ENCODE results near the gene TOE1. TPM values are rescaled to one million over a fixed set of nuclear protein-coding genes. Genes with fewer than 3 reads are reported as not detected.

TOE1 gene
- total and polyA plus RNA-seq, 8 donors: 0.87 to 31.5 (median 8.1) TPM

GRCh38 chr1:45375104-45376090 lies 35.4 kb downstream of the TOE1 start:
- intact Hi-C loops (cut with DNase I; ENCODE audit: low total_unique reads): no loop called here
- Histone ChIP-seq H3K27ac (peak overlapping the region in 1 of 5 donors; percentile 0), H3K27me3 (no peaks in the 10 kb centered on the region), H3K36me3 (no peaks in the 10 kb centered on the region), H3K9me3 (no peaks in the 10 kb centered on the region), H3K4me3 (no peak overlapping the region), H3K4me1 (peaks cover 0 to 34% (median 18%) of the 10 kb centered on the region in 4 donors)
- TF ChIP-seq POLR2AphosphoS5 (IDR thresholded peaks at IDR 0.05) (no peak), CTCF (IDR thresholded peaks at IDR 0.05) (no peak), POLR2A (IDR thresholded peaks at IDR 0.05) (no peak), EP300 (IDR thresholded peaks at IDR 0.05) (no peak)
- 47 to 58% (median 55%) methylated on average over 3 of the region's 3 CpGs for WGBS, 5 donors
- peak in 1 of 2 donors; percentile 21 for DNase-seq

DNA sequence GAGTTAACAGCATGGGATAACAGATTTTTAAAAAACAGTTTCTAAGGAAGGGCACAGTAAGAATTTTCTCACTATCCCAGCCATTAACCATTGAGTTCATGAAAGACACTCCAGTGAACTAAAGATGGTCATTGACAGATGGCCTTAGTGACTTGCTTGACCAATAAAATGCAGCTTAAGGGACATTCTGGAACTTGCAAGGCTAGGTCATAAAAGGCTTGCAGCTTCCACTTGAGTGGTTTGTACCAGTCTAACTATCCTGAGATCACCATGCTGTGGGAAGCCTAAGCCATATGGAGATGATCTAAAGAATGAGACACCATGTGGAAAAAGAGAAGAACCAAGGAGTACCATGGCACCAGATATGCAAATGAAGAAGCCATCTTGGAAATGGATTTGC lies 38.2 kb downstream of the TOE1 start:
- no peak for TF ChIP-seq CTCF (IDR thresholded peaks at IDR 0.05)
- H3K4me3 ChIP-seq: no peak overlapping the region
- H3K4me1 ChIP-seq: peaks cover 0 to 32% (median 18%) of the 10 kb centered on the region in 4 donors
- H3K36me3 ChIP-seq: no peaks in the 10 kb centered on the region
- intact Hi-C loops (cut with DNase I; ENCODE audit: low total_unique reads): no loop called here
- H3K27ac ChIP-seq: no peak overlapping the region
- DNase-seq: no peak
- no peaks in the 10 kb centered on the region for H3K9me3 ChIP-seq
- H3K27me3 ChIP-seq: no peaks in the 10 kb centered on the region

DNA sequence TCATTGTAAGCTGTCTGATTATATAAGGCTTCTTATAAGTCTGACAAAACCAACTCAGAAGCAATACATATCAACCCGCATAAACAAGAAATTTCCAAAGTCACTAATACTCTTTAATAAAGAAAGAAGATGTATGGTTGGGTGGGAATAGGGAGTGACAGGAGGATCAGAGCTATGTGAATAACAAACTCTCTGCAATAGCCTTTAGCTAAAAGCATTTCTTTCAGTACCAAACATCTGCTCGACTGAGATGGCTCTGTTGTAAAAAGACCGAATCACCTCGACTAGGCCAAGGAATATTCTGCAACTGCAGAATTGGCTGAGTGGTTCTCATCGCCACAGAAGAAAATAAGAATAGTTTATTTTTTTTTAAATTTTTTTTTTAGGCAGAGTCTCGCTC lies 39.6 kb downstream of the TOE1 start:
- Histone ChIP-seq H3K9me3 (no peaks in the 10 kb centered on the region), H3K27ac (no peak overlapping the region), H3K4me1 (peaks cover 0 to 19% (median 11%) of the 10 kb centered on the region in 4 donors), H3K36me3 (no peaks in the 10 kb centered on the region), H3K4me3 (no peak overlapping the region), H3K27me3 (no peaks in the 10 kb centered on the region)
- intact Hi-C loops (cut with DNase I; ENCODE audit: low total_unique reads): no loop called here
- TF ChIP-seq CTCF (IDR thresholded peaks at IDR 0.05): no peak
- TF ChIP-seq POLR2AphosphoS5 (IDR thresholded peaks at IDR 0.05): no peak
- no peak for TF ChIP-seq POLR2A (IDR thresholded peaks at IDR 0.05)
- 92 to 98% (median 93%) methylated on average over 6 of the region's 6 CpGs for WGBS, 5 donors
- no peak for DNase-seq

GRCh38 chr1:45380125-45380524 lies 40.2 kb downstream of the TOE1 start:
- intact Hi-C loops (cut with DNase I; ENCODE audit: low total_unique reads): no loop called here
- Histone ChIP-seq H3K4me3 (no peak overlapping the region), H3K9me3 (no peaks in the 10 kb centered on the region), H3K27ac (no peak overlapping the region), H3K36me3 (no peaks in the 10 kb centered on the region), H3K4me1 (peaks cover 0 to 13% (median 8%) of the 10 kb centered on the region in 4 donors), H3K27me3 (no peaks in the 10 kb centered on the region)
- DNase-seq: no peak
- no peak for TF ChIP-seq EP300 (IDR thresholded peaks at IDR 0.05)
- TF ChIP-seq POLR2A (IDR thresholded peaks at IDR 0.05): no peak
- no peak for TF ChIP-seq CTCF (IDR thresholded peaks at IDR 0.05)
- no peak for TF ChIP-seq POLR2AphosphoS5 (IDR thresholded peaks at IDR 0.05)
- 88 to 96% (median 92%) methylated on average over 4 of the region's 4 CpGs for WGBS, 5 donors
